Upper lobe of right lung (tissue), 1 donor: ENCODE results near the gene RANGAP1. TPM values are rescaled to one million over a fixed set of nuclear protein-coding genes. Genes with fewer than 3 reads are reported as not detected.
A peak's percentile ranks its signal among the peaks of the same experiment; 100 is the strongest.

ENCODE experiments used
- ATAC-seq: fragments of 200-7000 bp; cut with Tn5 transposase; one replicate; pipeline ENCODE4 v1.9.1; 2020; ENCODE audit warnings: mild to moderate bottlenecking, moderate library complexity
- DNase-seq: peaks from one replicate; pipeline ENCODE4 v3.0.0-alpha.2; 2020
- H3K27ac ChIP-seq: fragments of 200-600 bp; one replicate; pipeline ENCODE4 v1.8.0; 2022
- H3K27me3 ChIP-seq: fragments of 200-600 bp; one replicate; pipeline ENCODE4 v1.8.0; 2022; ENCODE audit warnings: mild to moderate bottlenecking
- H3K36me3 ChIP-seq: fragments of 200-600 bp; one replicate; pipeline ENCODE4 v1.8.0; 2022
- H3K4me1 ChIP-seq: fragments of 200-600 bp; one replicate; pipeline ENCODE4 v1.8.0; 2022
- H3K4me3 ChIP-seq: fragments of 200-600 bp; one replicate; pipeline ENCODE4 v1.8.0; 2022; ENCODE audit warnings: mild to moderate bottlenecking
- H3K9me3 ChIP-seq: fragments of 200-600 bp; one replicate; pipeline ENCODE4 v1.8.0; 2022
- intact Hi-C: fragments of 100-400 bp; cut with DNase I; formaldehyde crosslinking; loops from one replicate; pipeline ENCODE4 v1.11.0; 2022
- total RNA-seq: library from RNA; stranded (reverse); fragmentation: NEBNext Ultra II Directional; extraction: Animal tissue kit (Norgen Biotek cat#: 25700); gene quantifications from one replicate; pipeline ENCODE4 v1.2.1, GENCODE V29; 2021
- TF ChIP-seq, protein P1 (sequence below): fragments of 200-600 bp; IDR thresholded peaks from one replicate; pipeline ENCODE4 v1.8.0; 2022; ENCODE audit warnings: antibody characterized with exemption
- donor health status: DM: no; HTN: yes; CAD: no; lungs with severe emphysema.

Gene RANGAP1
- total RNA-seq, 1 donor from 2014 or later = 48.0 TPM

DNA sequence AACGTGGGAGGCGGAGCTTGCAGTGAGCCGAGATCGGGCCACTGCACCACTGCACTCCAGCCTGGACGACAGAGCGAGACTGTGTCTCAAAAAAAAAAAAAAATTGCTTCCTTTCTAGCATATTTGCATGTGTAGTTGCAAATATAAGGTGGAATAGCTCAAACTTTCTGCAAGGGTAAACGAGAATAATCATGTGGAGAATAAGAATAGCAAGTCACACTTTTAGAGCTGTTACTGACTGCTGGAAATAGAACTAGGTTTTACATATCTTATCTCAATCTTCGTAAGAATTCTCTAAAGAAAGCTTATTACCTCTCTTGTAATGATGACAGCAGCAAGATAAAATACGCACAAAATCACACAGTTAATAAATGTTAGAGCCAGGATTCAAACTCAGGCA lies 79.3 kb downstream of the RANGAP1 start:
- no peak for ATAC-seq

DNA sequence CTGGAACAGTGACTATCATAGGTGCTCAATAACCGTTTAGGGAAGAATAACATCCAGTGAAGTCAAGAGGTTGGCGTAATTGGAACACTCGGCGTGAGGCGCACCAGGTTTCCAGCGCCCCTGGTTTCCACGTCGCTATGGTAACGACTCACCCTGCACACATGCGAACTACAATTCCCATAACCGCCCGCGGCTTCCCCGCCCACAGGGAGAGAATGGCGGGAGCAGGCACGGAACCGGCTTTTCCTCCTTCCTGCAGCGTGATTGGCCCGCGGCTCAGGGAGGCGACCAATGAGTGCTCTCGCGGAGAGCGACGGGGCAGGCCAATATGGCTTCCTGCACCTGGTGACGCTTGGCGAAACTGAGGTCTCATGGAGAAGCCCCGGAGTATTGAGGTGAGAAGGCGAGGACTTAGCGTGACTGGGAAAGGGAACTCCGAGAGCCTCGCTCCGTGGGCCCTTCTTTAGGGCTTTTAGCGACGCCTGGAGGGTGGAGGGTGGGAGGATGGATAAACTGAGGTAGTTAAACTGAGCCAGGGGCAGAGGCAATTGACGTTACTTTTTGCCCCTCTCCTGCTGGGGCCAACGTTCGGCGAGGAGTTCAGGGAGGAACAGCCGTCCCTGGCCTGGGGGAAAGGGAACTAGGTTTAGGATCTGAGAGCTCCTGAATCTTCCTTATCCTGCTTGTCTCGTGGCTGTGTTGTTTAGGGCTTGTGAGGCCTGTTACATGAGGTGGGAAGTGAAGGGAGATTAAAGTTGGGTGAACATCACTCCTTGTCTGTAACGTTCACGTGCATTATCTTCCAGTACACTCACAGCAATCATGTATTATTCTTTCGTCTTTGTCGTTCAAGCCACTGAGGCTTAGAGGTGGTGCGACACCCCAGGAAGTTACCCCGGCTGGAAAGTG lies 80.7 kb downstream of the RANGAP1 start, which contains the start of gene L3MBTL2:
L3MBTL2 (plus strand) TSS at position 321 of the 909 bp plus-strand sequence; CDS start at position 372, 51 bp downstream.
- Histone ChIP-seq H3K4me1 (peaks cover 6% of the 10 kb centered on the region), H3K27ac (peak within 1 kb of the TSS; percentile 76), H3K36me3 (no peaks in the 10 kb centered on the region), H3K27me3 (no peaks in the 10 kb centered on the region), H3K9me3 (no peaks in the 10 kb centered on the region), H3K4me3 (peak within 1 kb of the TSS; percentile 87)
- peak; percentile 99 for DNase-seq
- intact Hi-C loops = no loop called here
- TF ChIP-seq, protein P1, sequence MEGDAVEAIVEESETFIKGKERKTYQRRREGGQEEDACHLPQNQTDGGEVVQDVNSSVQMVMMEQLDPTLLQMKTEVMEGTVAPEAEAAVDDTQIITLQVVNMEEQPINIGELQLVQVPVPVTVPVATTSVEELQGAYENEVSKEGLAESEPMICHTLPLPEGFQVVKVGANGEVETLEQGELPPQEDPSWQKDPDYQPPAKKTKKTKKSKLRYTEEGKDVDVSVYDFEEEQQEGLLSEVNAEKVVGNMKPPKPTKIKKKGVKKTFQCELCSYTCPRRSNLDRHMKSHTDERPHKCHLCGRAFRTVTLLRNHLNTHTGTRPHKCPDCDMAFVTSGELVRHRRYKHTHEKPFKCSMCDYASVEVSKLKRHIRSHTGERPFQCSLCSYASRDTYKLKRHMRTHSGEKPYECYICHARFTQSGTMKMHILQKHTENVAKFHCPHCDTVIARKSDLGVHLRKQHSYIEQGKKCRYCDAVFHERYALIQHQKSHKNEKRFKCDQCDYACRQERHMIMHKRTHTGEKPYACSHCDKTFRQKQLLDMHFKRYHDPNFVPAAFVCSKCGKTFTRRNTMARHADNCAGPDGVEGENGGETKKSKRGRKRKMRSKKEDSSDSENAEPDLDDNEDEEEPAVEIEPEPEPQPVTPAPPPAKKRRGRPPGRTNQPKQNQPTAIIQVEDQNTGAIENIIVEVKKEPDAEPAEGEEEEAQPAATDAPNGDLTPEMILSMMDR = no peak
- peak; percentile 100 for ATAC-seq

More for the DNA sequence above, 79.3 kb downstream of the RANGAP1 start:
- DNase-seq = no peak
- Histone ChIP-seq H3K4me3 (no peak overlapping the region), H3K4me1 (peaks cover 6% of the 10 kb centered on the region), H3K36me3 (peaks cover 8% of the 10 kb centered on the region), H3K27ac (no peak overlapping the region), H3K27me3 (no peaks in the 10 kb centered on the region), H3K9me3 (no peaks in the 10 kb centered on the region)
- intact Hi-C loops = no loop called here
- TF ChIP-seq, protein P1 = no peak

DNA sequence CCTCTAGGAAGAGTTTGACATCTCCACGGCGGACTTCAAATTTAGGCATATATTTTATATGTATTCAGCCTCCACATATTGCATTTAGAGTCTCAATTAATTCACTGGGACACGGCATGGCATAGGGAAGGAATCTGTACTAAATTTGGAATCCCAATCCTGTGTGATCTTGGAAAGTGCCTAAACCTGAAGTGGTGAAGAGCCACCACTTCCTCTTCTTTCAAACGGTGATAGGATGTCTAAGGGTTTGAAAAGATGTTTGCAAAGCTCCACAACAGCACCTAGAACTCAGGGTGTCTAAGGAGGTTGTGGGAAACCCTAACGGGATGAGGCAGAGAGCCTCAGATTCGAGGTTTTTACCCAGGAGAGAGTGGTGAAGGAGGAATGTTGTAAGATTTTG lies 81.9 kb downstream of the RANGAP1 start:
- ATAC-seq = no peak

DNA sequence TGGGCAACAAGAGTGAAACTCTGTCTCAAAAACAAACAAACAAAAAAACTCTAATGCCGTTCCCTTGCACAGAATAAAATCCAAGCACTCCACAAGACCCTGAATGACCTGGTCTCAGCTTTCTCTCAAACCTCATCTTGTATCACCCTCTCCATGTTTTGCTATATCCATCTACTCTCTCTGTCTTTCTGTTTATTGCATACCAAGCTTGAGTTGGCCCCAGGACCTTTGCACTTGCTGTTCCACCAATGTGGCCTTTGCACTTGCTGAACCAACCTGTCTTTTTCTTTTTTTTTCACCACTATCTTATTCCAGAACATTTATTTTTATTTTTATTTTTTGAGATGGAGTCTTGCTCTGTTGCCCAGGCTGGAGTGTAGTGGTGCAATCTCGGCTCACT lies 82.9 kb downstream of the RANGAP1 start:
- DNase-seq (no peak), ATAC-seq (no peak)
- TF ChIP-seq, protein P1 = no peak
- no peak overlapping the region for H3K4me3 ChIP-seq
- H3K27ac ChIP-seq = no peak overlapping the region
- H3K36me3 ChIP-seq = no peaks in the 10 kb centered on the region
- peaks cover 12% of the 10 kb centered on the region for H3K4me1 ChIP-seq
- no peaks in the 10 kb centered on the region for H3K9me3 ChIP-seq
- no peaks in the 10 kb centered on the region for H3K27me3 ChIP-seq
- intact Hi-C loops = no loop called here

More for the DNA sequence above, 81.9 kb downstream of the RANGAP1 start:
- Histone ChIP-seq H3K4me1 (peaks cover 6% of the 10 kb centered on the region), H3K36me3 (no peaks in the 10 kb centered on the region), H3K4me3 (no peak overlapping the region), H3K27ac (no peak overlapping the region), H3K9me3 (no peaks in the 10 kb centered on the region), H3K27me3 (no peaks in the 10 kb centered on the region)
- intact Hi-C loops = no loop called here
- TF ChIP-seq, protein P1 = no peak
- DNase-seq = no peak

DNA sequence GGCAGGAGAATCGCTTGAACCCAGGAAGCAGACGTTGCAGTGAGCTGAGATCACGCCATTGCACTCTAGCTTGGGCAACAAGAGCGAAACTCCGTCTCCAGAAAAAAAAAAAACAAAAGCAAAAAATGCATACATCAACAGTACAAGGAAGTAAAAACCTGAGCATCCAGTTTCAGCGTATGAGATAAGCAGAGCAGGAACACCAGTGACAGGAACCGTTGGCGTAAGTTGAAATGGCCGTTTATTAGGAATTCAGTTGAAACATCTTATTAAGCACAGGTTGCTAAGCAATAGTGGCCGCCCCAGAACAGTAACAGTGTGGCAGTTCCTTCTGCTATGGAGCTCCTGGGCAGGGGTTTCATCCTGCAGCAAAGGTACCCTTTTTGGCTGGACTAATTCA lies 84.8 kb downstream of the RANGAP1 start:
- intact Hi-C loops = no loop called here
- H3K27me3 ChIP-seq = no peaks in the 10 kb centered on the region
- DNase-seq (no peak), ATAC-seq (no peak)
- no peak overlapping the region for H3K4me3 ChIP-seq
- no peaks in the 10 kb centered on the region for H3K9me3 ChIP-seq
- TF ChIP-seq, protein P1 = no peak
- H3K36me3 ChIP-seq = no peaks in the 10 kb centered on the region
- H3K4me1 ChIP-seq = peaks cover 21% of the 10 kb centered on the region
- no peak overlapping the region for H3K27ac ChIP-seq
